Measurements from ENCODE around the gene KCNJ18.
"Not testable (repeated sequence)": the region's sequence is repeated elsewhere in the genome, so short reads cannot be mapped to it uniquely, and the experiment has no call there.

Gene KCNJ18

DNA sequence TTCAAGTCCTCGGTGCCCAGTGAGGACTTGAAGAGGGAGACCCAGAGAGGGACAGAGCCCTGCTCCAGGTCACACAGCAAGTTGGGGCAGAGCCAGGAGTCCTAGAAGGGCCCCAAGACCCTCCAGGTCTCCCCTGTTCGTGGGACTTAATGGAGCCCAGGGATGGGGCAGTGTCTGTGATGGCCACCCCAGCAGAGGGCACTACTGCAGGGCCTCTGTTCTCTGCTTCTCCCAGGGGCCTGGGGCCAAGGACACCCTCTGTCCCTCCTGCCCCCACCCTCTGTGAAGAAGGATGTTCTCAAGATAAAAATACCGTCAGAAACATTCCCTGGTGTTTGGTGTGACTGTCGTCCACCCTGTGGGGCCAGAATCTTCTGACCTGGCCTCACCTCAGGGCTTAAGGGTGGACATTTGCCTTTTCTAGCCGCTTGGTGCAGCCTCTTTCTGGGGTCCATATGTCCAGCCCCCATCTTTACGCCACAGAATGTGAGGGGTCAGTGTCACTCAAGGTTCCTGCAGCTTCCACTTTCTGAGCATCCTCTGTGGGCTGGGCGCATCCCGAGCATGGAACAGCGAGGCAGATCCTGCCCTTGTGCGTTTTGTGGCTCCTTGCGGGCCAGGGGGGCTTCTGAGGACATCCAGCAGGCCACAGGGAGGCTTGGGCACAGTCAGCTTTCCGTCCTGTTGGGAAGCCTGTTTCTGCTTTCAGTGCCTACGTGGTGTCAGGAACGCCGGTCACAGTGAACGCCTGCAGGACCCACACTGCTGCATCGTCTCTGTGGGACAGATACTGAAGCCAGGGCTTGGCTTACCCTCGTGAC is at the start of gene KCNJ18:
Gene KCNJ18, plus strand, starts transcription at position 641 of the 821 bp plus-strand sequence. CDS start 10,264 bp downstream, outside the sequence.
- DNase-seq = not testable (repeated sequence)

GRCh38 chr17:21648125-21648524 is 44.2 kb upstream of the KCNJ18 start:
- DNase-seq = not testable (repeated sequence)

DNA sequence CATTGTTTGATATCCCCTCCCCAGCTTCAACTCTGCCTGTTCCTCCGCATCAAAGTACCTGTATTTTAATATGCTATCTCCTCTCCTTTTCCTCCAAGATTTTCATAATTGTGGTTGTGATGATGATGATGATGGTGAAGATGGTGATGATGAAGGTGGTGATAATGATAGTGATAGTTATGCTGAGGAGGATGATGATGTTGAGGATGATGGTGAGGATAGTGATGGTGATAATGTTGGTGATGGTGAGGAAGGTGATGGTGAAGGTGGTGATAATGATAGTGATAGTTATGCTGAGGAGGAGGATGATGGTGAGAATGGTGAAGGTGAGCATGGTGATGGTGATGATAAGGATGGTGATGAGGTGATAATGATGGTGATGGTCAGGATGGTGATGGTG is 42.3 kb upstream of the KCNJ18 start:
- DNase-seq = not testable (repeated sequence)

- not testable (repeated sequence) for DNase-seq
These were observed 40.3 kb upstream of the KCNJ18 start for GRCh38 chr17:21652049-21652448.

DNA sequence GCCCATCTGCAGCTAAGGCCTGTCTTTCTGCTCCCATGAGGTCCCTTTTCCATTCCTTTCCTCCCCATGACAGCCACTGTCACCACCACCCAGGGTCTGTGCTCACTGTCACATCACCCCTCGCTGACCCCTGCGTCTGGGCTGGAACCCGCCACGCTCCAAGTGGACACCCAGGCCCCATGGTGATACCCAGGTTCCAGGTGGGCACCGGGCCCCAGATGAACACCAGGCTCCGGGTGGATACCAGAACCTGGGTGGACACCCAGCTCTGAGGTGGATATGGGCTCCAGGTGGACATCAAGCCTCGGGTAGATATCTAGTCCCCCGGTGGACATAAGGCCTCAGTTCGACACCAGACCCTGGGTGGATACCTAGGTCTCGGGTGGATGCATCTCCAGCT is 39.1 kb upstream of the KCNJ18 start:
- not testable (repeated sequence) for DNase-seq

DNA sequence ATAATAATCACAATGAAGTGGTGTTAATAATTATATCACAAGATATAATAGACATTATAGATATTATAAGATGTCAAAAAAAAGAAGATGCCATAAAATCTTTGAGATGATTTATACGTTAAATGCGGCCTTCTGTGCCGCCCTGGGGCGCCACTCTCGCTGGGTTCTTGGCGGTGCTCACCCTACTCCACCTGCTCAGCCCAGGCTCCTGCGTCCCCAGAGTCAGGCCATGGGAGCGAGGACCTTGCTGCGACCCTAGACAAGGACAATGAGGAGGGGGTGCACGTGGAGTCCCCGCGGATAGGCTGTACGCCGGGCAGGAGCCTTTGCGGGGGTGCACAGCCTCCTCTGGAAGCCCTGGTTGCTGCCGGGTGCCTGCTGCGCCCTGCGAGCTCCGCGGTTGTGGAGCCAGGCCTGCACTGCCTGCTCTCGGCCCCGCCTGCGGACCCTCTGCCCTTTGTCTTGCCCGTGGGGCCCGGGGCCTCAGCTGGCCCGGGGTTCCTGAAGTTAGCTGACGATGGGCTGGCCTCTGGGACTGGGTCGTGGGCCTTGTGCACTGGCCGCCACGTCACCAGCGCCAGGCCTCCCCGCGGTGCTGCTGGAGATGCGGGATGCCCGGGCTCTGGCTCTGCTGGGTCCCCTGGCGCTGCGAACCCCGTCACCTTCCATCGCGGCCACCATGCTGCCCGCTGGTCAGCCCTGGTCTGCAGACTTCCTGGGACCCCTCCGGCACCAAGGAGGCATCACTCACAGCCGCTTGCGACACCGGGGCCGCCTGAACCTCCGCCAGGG is 35.6 kb upstream of the KCNJ18 start:
- DNase-seq = not testable (repeated sequence)

GRCh38 chr17:21659635-21660034 is 32.7 kb upstream of the KCNJ18 start:
- not testable (repeated sequence) for DNase-seq

- DNase-seq = not testable (repeated sequence)
These were observed 30.9 kb upstream of the KCNJ18 start for GRCh38 chr17:21661455-21661854.

DNA sequence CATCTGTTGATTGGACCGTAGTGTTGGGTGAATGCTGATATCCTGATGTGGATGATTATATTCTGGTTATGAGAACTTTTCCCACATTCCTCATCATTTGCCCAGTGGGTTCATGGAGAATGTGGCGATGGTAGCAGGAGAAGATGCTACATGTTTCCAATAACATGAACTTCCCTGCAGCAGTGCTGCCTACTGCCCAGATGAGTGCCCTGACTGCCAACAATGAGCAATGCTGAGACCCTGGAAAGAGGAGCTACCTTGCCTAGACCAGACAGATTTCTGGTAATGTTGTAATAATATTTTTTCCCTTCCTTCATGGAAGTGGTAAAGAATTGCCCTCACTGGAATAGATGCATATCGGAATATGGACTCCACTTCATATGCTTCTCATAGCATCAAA is 29.2 kb upstream of the KCNJ18 start:
- DNase-seq = not testable (repeated sequence)

- DNase-seq = not testable (repeated sequence)
These were observed 28.5 kb upstream of the KCNJ18 start for GRCh38 chr17:21663614-21664474.

DNA sequence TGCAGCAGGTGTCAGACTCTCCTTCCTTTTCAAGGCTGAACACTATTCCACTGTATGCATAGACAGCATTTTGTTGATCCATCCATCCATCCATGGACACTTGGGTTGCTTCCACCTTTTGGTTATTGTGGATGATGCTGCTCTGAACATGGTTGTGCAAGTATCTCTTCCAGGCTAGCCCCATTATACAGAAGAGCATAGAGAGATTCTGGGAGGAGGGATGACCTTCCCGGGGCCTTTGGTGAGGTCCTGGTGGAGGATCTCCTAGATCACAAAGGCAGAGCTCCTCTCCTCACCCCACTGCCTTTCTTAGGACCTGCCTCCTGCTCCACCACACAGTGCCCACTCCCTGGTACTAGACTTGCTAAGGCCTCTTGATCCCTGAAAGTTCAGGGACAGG is 27.2 kb upstream of the KCNJ18 start:
- DNase-seq = not testable (repeated sequence)

GRCh38 chr17:21665935-21666493 is 26.3 kb upstream of the KCNJ18 start:
- not testable (repeated sequence) for DNase-seq

DNA sequence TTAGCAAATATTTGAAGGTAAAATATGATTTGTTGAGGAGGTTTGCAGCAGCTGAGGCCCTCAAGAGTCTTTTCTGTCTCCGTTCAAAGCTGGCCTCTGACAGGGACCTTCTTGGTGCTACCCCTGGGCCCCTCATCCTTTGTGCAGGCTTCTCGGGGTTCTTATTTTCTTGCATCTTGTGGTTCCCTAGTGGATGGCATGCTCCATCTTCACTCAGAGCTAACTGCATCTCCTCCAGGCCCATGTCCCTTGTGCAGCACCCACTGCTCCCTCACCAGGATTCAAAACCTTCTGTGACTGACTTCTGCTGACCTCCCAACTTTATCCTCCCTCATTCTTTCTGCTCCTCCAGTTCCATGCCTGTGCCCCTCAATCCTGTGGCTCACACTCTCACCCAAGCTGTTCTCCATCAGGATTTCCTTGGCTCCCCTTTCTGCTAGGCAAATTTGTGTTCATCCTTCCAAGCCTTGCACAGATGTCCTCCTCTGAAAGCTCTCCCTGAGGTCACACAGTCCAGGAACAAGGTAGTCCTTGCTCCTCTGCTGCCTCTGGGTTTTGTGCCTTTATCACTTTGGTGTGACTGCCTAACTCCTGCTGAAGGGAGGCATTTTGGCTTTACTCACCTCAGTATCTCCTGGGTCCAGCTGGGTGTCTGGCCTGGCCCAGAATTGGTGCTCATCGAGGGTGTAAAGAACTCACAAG is 25.5 kb upstream of the KCNJ18 start:
- DNase-seq = not testable (repeated sequence)

GRCh38 chr17:21667413-21668117 is 24.8 kb upstream of the KCNJ18 start:
- DNase-seq = not testable (repeated sequence)

- not testable (repeated sequence) for DNase-seq
These were observed 24.2 kb upstream of the KCNJ18 start for GRCh38 chr17:21668118-21668488.

GRCh38 chr17:21668746-21669508 is 23.4 kb upstream of the KCNJ18 start:
- DNase-seq = not testable (repeated sequence)

- not testable (repeated sequence) for DNase-seq
These were observed 22.5 kb upstream of the KCNJ18 start for GRCh38 chr17:21669616-21670360.

GRCh38 chr17:21670361-21671155 is 21.8 kb upstream of the KCNJ18 start:
- not testable (repeated sequence) for DNase-seq

DNA sequence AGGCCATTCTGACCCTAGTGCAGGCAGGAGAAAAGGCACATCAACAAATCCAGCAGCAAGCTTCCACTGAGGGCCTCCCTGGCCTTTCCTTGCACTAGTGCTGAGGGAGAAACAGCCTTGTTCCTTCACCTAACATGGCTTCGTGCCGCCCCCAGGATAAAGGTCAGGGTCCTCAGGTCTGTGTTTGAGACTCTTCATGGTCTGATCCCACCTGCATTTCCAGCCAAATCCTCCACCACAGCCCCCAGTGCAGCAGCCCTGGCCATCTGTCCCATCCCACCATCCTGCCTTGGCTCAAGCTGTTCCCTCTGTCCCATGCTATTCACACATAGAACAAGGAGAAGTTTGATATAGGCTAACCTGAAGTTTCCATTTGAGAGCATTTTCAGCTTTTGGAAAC is 20.9 kb upstream of the KCNJ18 start:
- not testable (repeated sequence) for DNase-seq

Data from activated CD4-positive, alpha-beta T cell treated with anti-CD3 and anti-CD28 coated beads, Interleukin-2, Interleukin-6, amounts not matched to agents 100 ng/mL and 50 ng/mL, durations not matched to agents 16 hours and 8 hours (primary cell).